ENCODE data around the gene G3BP2. TPM values are rescaled to one million over a fixed set of nuclear protein-coding genes. Genes with fewer than 3 reads are reported as not detected.
"Not testable (repeated sequence)": the region's sequence is repeated elsewhere in the genome, so short reads cannot be mapped to it uniquely, and the experiment has no call there.

Gene G3BP2
- total and polyA plus RNA-seq, 2 experiments from 2014 or later, result 86.0 to 176 TPM

GRCh38 chr4:75671802-75672421 lies 1.3 kb downstream of the G3BP2 start:
- no peaks in the 10 kb centered on the region for H3K9me2 ChIP-seq (replicated peaks; ENCODE audit: insufficient read depth)
- H4K20me1 ChIP-seq (ENCODE audit: insufficient read depth, poor library complexity, severe bottlenecking), result peaks cover 54% of the 10 kb centered on the region
- no peaks in the 10 kb centered on the region for H3K36me3 ChIP-seq (replicated peaks; ENCODE audit: insufficient read depth, low read depth)
- DNase-seq (ENCODE audit: low spot score), result peak; percentile 14
- H2AFZ ChIP-seq, result peak overlapping the region; percentile 26
- 2% methylated on average over 10 of the region's 10 CpGs for WGBS (ENCODE audit: low lambda C conversion rate, missing lambda C conversion rate)
- no peaks in the 10 kb centered on the region for H3K9me3 ChIP-seq (ENCODE audit: low read depth)
- TF ChIP-seq EZH2phosphoT487 (IDR thresholded peaks at IDR 0.05; ENCODE audit: low read depth, severe bottlenecking, unreplicated experiment), result no peak
- TF ChIP-seq CTCF (IDR thresholded peaks at IDR 0.05; ENCODE audit: poor library complexity), result no peak
- no peak for TF ChIP-seq EZH2 (IDR thresholded peaks at IDR 0.05; ENCODE audit: borderline replicate concordance)
- peaks cover 63% of the 10 kb centered on the region for H3K79me2 ChIP-seq
- H3K27me3 ChIP-seq, result no peaks in the 10 kb centered on the region
- H3K4me2 ChIP-seq, result peak overlapping the region; percentile 88
- H3K27ac ChIP-seq, result peak overlapping the region; percentile 98
- H3K4me1 ChIP-seq (ENCODE audit: insufficient read depth), result peaks cover 22% of the 10 kb centered on the region
- peak overlapping the region; percentile 91 for H3K4me3 ChIP-seq

- DNase-seq (ENCODE audit: low spot score), result no peak
- peaks cover 21% of the 10 kb centered on the region for H3K4me1 ChIP-seq (ENCODE audit: insufficient read depth)
- no peak overlapping the region for H3K4me3 ChIP-seq
- H3K9me3 ChIP-seq (ENCODE audit: low read depth), result no peaks in the 10 kb centered on the region
- H3K27me3 ChIP-seq, result no peaks in the 10 kb centered on the region
- no peak overlapping the region for H3K27ac ChIP-seq
- H3K79me2 ChIP-seq, result peaks cover 93% of the 10 kb centered on the region
- H3K36me3 ChIP-seq (replicated peaks; ENCODE audit: insufficient read depth, low read depth), result no peaks in the 10 kb centered on the region
- peaks cover 85% of the 10 kb centered on the region for H4K20me1 ChIP-seq (ENCODE audit: insufficient read depth, poor library complexity, severe bottlenecking)
- no peaks in the 10 kb centered on the region for H3K9me2 ChIP-seq (replicated peaks; ENCODE audit: insufficient read depth)
- no peak overlapping the region for H3K4me2 ChIP-seq
- H2AFZ ChIP-seq, result no peak overlapping the region
- TF ChIP-seq EZH2phosphoT487 (IDR thresholded peaks at IDR 0.05; ENCODE audit: low read depth, severe bottlenecking, unreplicated experiment), result no peak
- no peak for TF ChIP-seq EZH2 (IDR thresholded peaks at IDR 0.05; ENCODE audit: borderline replicate concordance)
- no peak for TF ChIP-seq CTCF (IDR thresholded peaks at IDR 0.05; ENCODE audit: poor library complexity)
These were observed 4.6 kb downstream of the G3BP2 start for GRCh38 chr4:75668596-75668995.

- WGBS (ENCODE audit: low lambda C conversion rate, missing lambda C conversion rate), result 95% methylated on average over 7 of the region's 7 CpGs
- not testable (repeated sequence) for H3K9me3 ChIP-seq (ENCODE audit: low read depth); H3K27ac ChIP-seq; H2AFZ ChIP-seq; H3K4me3 ChIP-seq; H3K9me2 ChIP-seq (replicated peaks; ENCODE audit: insufficient read depth); H3K4me2 ChIP-seq; DNase-seq (ENCODE audit: low spot score); H3K36me3 ChIP-seq (replicated peaks; ENCODE audit: insufficient read depth, low read depth); H3K27me3 ChIP-seq
- peaks cover 21% of the 10 kb centered on the region for H3K4me1 ChIP-seq (ENCODE audit: insufficient read depth)
- peaks cover 94% of the 10 kb centered on the region for H4K20me1 ChIP-seq (ENCODE audit: insufficient read depth, poor library complexity, severe bottlenecking)
- peaks cover 100% of the 10 kb centered on the region for H3K79me2 ChIP-seq
These were observed 5.6 kb downstream of the G3BP2 start for GRCh38 chr4:75667636-75668035.

GRCh38 chr4:75666299-75666698 lies 6.9 kb downstream of the G3BP2 start:
- H3K4me1 ChIP-seq (ENCODE audit: insufficient read depth), result peaks cover 17% of the 10 kb centered on the region
- peaks cover 96% of the 10 kb centered on the region for H4K20me1 ChIP-seq (ENCODE audit: insufficient read depth, poor library complexity, severe bottlenecking)
- TF ChIP-seq EZH2phosphoT487 (IDR thresholded peaks at IDR 0.05; ENCODE audit: low read depth, severe bottlenecking, unreplicated experiment), result no peak
- TF ChIP-seq EZH2 (IDR thresholded peaks at IDR 0.05; ENCODE audit: borderline replicate concordance), result no peak
- no peak for TF ChIP-seq CTCF (IDR thresholded peaks at IDR 0.05; ENCODE audit: poor library complexity)

GRCh38 chr4:75664604-75665003 lies 8.6 kb downstream of the G3BP2 start:
- peaks cover 94% of the 10 kb centered on the region for H4K20me1 ChIP-seq (ENCODE audit: insufficient read depth, poor library complexity, severe bottlenecking)
- not testable (repeated sequence) for H3K27ac ChIP-seq; H3K9me3 ChIP-seq (ENCODE audit: low read depth); H3K27me3 ChIP-seq; H3K4me2 ChIP-seq; H3K4me3 ChIP-seq; DNase-seq (ENCODE audit: low spot score); H2AFZ ChIP-seq; H3K36me3 ChIP-seq (replicated peaks; ENCODE audit: insufficient read depth, low read depth); H3K9me2 ChIP-seq (replicated peaks; ENCODE audit: insufficient read depth)
- peaks cover 12% of the 10 kb centered on the region for H3K4me1 ChIP-seq (ENCODE audit: insufficient read depth)
- H3K79me2 ChIP-seq, result peaks cover 94% of the 10 kb centered on the region
- 92% methylated on average over 3 of the region's 3 CpGs for WGBS (ENCODE audit: low lambda C conversion rate, missing lambda C conversion rate)

More at GRCh38 chr4:75666299-75666698, 6.9 kb downstream of the G3BP2 start:
- DNase-seq (ENCODE audit: low spot score), result no peak
- 96% methylated on average over 4 of the region's 4 CpGs for WGBS (ENCODE audit: low lambda C conversion rate, missing lambda C conversion rate)
- Histone ChIP-seq H3K27me3 (no peaks in the 10 kb centered on the region), H3K27ac (no peak overlapping the region), H3K4me3 (no peak overlapping the region), H3K36me3 (replicated peaks; ENCODE audit: insufficient read depth, low read depth) (no peaks in the 10 kb centered on the region), H3K79me2 (peaks cover 98% of the 10 kb centered on the region), H2AFZ (no peak overlapping the region), H3K9me2 (replicated peaks; ENCODE audit: insufficient read depth) (no peaks in the 10 kb centered on the region), H3K4me2 (no peak overlapping the region), H3K9me3 (ENCODE audit: low read depth) (no peaks in the 10 kb centered on the region)
